ENCODE results near the gene HOXC10.

- TF ChIP-seq POLR2A (IDR thresholded peaks at IDR 0.05): no peak
- TF ChIP-seq, protein P1, sequence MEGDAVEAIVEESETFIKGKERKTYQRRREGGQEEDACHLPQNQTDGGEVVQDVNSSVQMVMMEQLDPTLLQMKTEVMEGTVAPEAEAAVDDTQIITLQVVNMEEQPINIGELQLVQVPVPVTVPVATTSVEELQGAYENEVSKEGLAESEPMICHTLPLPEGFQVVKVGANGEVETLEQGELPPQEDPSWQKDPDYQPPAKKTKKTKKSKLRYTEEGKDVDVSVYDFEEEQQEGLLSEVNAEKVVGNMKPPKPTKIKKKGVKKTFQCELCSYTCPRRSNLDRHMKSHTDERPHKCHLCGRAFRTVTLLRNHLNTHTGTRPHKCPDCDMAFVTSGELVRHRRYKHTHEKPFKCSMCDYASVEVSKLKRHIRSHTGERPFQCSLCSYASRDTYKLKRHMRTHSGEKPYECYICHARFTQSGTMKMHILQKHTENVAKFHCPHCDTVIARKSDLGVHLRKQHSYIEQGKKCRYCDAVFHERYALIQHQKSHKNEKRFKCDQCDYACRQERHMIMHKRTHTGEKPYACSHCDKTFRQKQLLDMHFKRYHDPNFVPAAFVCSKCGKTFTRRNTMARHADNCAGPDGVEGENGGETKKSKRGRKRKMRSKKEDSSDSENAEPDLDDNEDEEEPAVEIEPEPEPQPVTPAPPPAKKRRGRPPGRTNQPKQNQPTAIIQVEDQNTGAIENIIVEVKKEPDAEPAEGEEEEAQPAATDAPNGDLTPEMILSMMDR (IDR thresholded peaks at IDR 0.05): no peak
Observed at GRCh38 chr12:54035568-54036264, 50.8 kb downstream of the HOXC10 start.
